Measurements from ENCODE around the gene LRRC37A. TPM values are rescaled to one million over a fixed set of nuclear protein-coding genes. Genes with fewer than 3 reads are reported as not detected.
"Not testable (repeated sequence)": the region's sequence is repeated elsewhere in the genome, so short reads cannot be mapped to it uniquely, and the experiment has no call there.

The LRRC37A gene
- total RNA-seq, 4 donors from 2014 or later = 1.0 to 14.4 (median 1.8) TPM; not detected in 1

GRCh38 chr17:46264456-46265198 lies 30.3 kb upstream of the LRRC37A start:
- H3K4me3 ChIP-seq = no peak overlapping the region
- H3K36me3 ChIP-seq = no peaks in the 10 kb centered on the region
- H3K27ac ChIP-seq = no peak overlapping the region
- TF ChIP-seq CTCF (IDR thresholded peaks at IDR 0.05) (no peak), POLR2A (IDR thresholded peaks at IDR 0.05) (no peak)
- H3K27me3 ChIP-seq = no peaks in the 10 kb centered on the region
- no peak for DNase-seq
- intact Hi-C loops (cut with DNase I; ENCODE audit: low total_unique reads) = no loop called here
- no peaks in the 10 kb centered on the region for H3K9me3 ChIP-seq
- H3K4me1 ChIP-seq = no peaks in the 10 kb centered on the region

GRCh38 chr17:46266063-46266655 lies 28.8 kb upstream of the LRRC37A start:
- peak in 1 of 2 donors; percentile 30 for DNase-seq
- intact Hi-C loops (cut with DNase I; ENCODE audit: low total_unique reads) = not testable (repeated sequence)

GRCh38 chr17:46266656-46267544 lies 28.0 kb upstream of the LRRC37A start:
- peak overlapping the region; percentile 61 to 82 for H3K4me3 ChIP-seq
- H3K27me3 ChIP-seq = no peaks in the 10 kb centered on the region
- peak in 1 of 4 experiments; percentile 4 for TF ChIP-seq CTCF (IDR thresholded peaks at IDR 0.05)
- peak in 1 of 2 donors; percentile 52 for TF ChIP-seq POLR2A (IDR thresholded peaks at IDR 0.05)
- H3K36me3 ChIP-seq = no peaks in the 10 kb centered on the region
- intact Hi-C loops (cut with DNase I; ENCODE audit: low total_unique reads) = no loop called here
- peak; percentile 72 to 80 for DNase-seq
- H3K9me3 ChIP-seq = no peaks in the 10 kb centered on the region
- H3K4me1 ChIP-seq = no peaks in the 10 kb centered on the region
- peak overlapping the region; percentile 92 to 98 for H3K27ac ChIP-seq

More at GRCh38 chr17:46266063-46266655, 28.8 kb upstream of the LRRC37A start:
- not testable (repeated sequence) for H3K4me1 ChIP-seq, H3K27me3 ChIP-seq, H3K36me3 ChIP-seq, H3K9me3 ChIP-seq
- Histone ChIP-seq H3K27ac (peak overlapping the region; percentile 91 to 98), H3K4me3 (peak overlapping the region; percentile 39 to 48)

GRCh38 chr17:46270032-46270431 lies 24.9 kb upstream of the LRRC37A start:
- Histone ChIP-seq H3K36me3 (no peaks in the 10 kb centered on the region), H3K27me3 (no peaks in the 10 kb centered on the region), H3K27ac (no peak overlapping the region), H3K4me1 (no peaks in the 10 kb centered on the region), H3K4me3 (no peak overlapping the region), H3K9me3 (no peaks in the 10 kb centered on the region)
- intact Hi-C loops (cut with DNase I; ENCODE audit: low total_unique reads) = no loop called here
- DNase-seq = no peak
- TF ChIP-seq POLR2A (IDR thresholded peaks at IDR 0.05) (no peak), CTCF (IDR thresholded peaks at IDR 0.05) (no peak)

GRCh38 chr17:46273541-46274236 lies 21.2 kb upstream of the LRRC37A start:
- Histone ChIP-seq H3K9me3 (no peaks in the 10 kb centered on the region), H3K4me3 (no peak overlapping the region), H3K27ac (no peak overlapping the region), H3K36me3 (no peaks in the 10 kb centered on the region), H3K27me3 (no peaks in the 10 kb centered on the region), H3K4me1 (no peaks in the 10 kb centered on the region)
- intact Hi-C loops (cut with DNase I; ENCODE audit: low total_unique reads) = no loop called here
- DNase-seq = no peak
- TF ChIP-seq POLR2A (IDR thresholded peaks at IDR 0.05) (no peak), CTCF (IDR thresholded peaks at IDR 0.05) (no peak)
